Measurements from ENCODE around the gene CDC42BPG.

Gene CDC42BPG

GRCh38 chr11:64778473-64779298, 65.8 kb downstream of the CDC42BPG start, which contains the start of gene SF1:
TSS of gene SF1 (minus strand) at chr11:64778542. CDS start at chr11:64778392, 150 bp downstream.
- TF ChIP-seq CTCF (IDR thresholded peaks at IDR 0.05), result no peak

DNA sequence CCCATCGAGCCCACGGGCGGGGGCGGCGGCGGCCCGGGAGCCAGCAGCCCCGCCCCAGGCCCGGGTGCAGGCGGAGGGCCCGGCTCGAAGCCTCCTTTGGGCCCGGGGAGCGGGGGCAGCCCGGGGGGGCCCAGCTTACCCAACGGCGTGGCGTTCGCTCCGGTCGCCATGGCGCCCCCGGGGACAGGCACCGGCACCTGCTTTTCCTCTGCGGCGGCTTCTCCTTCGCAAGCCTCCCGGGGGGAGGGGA, 66.3 kb downstream of the CDC42BPG start:
- no peak for TF ChIP-seq CTCF (IDR thresholded peaks at IDR 0.05)

GRCh38 chr11:64777449-64778222, 66.8 kb downstream of the CDC42BPG start:
- TF ChIP-seq CTCF (IDR thresholded peaks at IDR 0.05), result no peak

DNA sequence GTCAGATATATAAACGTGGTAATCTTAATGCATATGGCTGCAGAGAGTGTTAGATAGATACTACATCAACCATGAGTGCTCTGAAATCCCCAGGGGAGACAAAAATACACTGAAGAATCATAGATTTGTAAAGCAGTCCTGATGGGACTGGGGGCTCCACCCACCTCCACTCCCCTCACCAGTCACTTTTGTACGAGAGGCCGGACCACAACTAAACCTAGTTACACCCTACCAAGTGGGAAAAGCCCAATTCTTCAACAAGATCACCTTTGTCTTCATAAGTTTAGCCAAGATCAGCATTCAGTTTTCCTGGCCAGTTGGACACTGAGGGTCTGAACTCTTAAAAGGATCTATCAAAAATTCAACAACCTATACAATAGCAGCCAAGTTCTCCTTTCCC, 67.6 kb downstream of the CDC42BPG start:
- no peak for TF ChIP-seq CTCF (IDR thresholded peaks at IDR 0.05)

DNA sequence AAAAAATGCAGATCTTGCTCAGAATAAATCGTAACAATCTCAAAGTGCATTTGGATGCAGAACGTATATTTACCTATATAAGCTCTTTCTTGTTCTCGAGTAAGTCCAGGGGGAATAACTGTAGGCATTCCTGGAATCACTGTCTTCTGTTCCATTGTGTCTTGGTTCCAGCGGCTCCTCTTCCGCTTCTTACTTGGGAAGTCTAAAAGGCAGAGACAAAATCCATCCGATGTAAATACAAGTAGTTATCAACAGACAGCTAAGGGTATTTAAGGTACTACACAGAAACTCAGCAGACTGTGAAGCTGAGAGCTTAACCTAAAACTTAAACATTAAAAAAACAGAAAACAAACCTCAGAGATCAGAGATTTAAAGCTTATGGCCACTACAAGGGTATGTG, 68.0 kb downstream of the CDC42BPG start:
- no peak for TF ChIP-seq CTCF (IDR thresholded peaks at IDR 0.05)

- no peak for TF ChIP-seq CTCF (IDR thresholded peaks at IDR 0.05)
These were observed 70.3 kb downstream of the CDC42BPG start for GRCh38 chr11:64774144-64774543.
